ENCODE results near the gene ROR2.
"Not testable (repeated sequence)": the region's sequence is repeated elsewhere in the genome, so short reads cannot be mapped to it uniquely, and the experiment has no call there.

Gene ROR2

DNA sequence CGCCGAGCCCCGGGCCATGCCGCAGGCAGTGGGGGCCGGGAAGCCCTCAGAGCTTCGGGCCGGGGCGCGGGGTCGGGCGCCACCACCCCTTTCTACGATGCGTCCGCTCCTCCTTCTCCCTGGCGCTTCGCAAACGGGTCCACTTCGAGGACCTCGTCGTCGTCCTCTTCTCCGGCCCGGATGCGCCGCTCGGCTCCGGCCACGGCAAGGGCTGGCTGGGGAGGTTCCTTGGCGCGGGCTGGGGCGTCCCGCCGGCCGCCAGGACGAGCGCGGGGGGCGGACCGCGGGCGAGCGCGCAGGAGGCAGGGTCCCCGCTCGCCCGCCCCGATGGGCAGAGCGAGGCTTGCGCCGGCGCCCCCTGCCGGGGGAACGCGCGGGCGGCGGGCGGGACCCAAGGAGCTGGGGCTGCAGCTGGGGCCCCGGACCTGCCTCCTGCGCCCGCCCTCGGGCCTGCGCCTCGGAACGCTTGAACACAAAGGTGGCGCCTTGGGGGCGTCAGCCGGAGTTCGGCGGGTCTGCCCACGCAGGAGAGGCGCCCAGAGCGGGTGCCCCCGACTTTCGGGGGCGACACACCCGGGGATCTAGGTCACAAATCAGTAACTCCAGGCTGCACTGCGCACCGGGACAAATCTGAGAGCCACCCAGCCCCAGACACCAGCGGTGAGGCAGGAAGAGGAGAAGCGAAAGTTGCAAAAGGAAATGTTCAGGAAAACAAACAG lies at the start of gene ROR2:
TSS of gene ROR2 (minus strand) at position 283 of the 719 bp plus-strand sequence.
- no peak for DNase-seq

DNA sequence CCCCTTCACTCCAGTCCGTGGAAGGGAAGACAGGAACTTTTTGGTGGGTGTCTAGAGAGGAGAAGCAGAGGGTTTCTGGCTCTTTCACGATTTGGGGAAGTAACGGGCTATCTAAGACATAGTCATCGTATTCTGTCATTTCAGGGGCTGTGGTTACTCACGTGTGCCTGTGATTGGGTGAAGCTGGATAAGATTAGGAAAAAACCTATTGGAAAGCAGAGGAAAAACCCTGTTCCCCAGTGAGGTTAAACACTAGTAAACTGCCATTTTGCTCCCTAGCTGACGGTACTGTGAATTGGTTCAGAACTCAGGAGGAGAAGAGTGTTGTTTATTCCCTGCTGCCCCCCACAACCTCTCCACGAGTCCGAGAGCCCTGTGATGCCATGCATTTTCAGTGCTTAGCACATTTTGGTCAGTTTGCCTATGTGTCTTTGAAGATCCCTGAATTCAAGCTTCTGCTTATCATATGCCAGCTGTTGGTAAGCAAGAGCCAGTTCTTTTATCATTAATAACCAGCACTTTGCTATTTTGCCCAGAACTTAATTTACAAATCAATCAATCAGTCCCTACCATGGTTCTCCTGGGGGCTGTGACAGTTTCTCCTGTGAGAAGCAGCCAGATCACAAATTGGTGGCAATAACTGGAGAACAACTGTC lies 45.1 kb upstream of the ROR2 start:
- no peak for DNase-seq

DNA sequence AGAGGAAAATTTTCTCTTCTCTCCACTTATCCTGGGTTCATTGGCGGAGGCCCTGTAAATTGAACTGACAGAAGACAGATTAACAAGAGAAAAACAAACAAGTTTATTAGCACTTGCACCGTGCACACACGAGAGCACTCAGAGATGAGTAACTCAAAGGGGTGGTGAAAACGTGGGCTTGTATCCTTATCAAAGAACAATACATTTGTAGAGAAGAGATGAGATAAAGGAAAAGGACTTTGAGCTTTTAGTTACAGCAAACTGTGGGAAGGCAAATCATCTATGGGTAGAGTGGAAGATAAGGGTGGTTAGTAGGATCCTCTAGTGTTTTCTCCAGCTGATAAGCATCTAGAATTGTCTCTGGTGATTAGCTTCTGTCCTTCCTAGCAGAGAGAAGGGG lies 44.4 kb upstream of the ROR2 start:
- no peak for DNase-seq

DNA sequence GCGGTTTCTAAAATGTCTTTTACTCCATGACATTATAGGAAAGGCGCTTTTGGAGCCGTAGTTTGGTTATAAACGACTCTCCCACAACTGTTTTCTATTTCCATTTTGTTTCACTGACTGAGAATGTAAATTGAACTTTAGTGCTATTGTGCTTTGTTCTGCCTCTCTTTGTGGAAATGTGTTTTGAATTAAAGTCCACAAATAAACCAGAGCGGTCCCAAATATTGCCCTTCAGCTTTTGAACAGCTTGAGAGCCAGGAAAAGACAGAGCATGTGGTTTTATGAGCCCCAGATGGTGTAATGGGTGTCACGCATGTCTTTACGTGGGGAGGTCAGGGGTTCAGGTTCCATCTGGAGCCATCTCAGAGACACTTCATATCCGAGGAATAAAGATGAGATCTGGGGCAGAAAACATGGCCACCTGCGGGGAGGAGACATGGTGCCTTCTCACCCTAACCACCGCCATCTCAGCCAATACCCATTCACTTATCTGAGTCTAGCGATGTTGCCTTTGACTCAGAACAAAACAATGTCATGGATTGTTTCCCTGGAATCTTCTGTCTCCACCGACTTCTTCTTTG lies 42.5 kb upstream of the ROR2 start:
- DNase-seq, result no peak

DNA sequence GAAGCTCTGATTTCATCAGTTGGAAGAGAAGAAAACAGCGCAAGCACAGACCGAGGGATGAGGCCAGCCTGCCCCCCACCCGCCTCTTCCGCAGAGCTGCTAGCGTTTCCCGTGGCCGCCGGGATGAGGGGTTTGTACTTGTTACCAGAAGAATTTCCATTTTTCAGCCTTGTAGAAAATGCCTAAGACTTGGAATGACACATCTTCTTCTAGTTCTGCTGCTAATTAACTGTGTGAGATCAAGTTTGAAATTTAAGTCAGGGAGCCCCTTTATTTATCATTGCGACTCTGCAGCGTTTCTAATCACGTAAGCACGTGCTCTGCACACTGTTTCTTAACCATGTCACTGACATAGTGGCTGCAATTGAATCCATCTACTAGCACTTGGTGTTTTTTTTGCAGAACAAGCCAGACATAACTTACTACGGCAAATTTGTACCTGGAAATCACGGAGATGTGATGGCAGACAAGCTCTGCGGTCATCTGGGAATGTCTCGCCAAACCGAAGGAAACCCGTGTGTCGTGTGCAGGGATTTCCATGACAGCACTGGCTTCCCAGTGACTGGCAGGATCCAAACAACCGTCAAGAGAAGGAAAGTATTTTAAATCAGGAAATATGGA lies 41.8 kb upstream of the ROR2 start:
- DNase-seq, result no peak

DNA sequence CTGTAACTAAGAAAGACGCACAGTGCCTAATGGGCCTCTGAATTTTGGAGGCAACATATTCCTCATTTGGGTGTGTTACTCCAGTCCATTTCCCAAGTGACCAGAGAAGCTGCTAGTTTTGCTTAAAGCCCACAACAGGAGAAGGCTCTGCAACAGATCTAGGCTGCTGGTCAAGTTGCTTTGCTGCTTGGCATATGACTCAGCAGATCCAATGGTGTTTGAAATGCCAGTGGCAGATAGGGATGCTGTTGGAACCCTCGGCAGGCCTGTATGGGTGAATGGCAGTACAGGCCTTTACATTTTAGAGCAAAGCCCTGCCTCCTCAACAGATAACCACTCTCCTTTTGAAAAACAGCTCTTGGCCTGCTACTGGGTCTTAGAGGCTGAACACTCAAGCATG lies 36.2 kb upstream of the ROR2 start:
- DNase-seq, result no peak

DNA sequence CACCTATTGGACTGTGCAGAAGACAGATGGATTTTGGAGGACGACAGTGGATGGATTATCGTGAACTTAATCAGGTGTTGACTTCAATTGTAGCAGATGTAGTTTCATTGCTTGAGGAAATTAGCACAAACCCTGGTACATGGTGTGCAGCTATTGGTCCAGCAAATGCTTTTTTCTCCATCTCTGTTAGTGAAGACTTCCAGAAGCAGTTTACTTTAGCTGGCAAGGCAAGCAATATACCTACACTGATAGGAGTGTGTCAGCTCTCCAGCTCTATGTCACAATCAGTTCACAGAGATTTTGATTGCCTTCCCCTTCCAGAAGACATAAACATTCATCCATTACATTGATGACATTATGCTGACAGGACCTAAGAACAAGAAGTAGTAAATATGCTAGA lies 35.7 kb upstream of the ROR2 start:
- DNase-seq, result no peak

DNA sequence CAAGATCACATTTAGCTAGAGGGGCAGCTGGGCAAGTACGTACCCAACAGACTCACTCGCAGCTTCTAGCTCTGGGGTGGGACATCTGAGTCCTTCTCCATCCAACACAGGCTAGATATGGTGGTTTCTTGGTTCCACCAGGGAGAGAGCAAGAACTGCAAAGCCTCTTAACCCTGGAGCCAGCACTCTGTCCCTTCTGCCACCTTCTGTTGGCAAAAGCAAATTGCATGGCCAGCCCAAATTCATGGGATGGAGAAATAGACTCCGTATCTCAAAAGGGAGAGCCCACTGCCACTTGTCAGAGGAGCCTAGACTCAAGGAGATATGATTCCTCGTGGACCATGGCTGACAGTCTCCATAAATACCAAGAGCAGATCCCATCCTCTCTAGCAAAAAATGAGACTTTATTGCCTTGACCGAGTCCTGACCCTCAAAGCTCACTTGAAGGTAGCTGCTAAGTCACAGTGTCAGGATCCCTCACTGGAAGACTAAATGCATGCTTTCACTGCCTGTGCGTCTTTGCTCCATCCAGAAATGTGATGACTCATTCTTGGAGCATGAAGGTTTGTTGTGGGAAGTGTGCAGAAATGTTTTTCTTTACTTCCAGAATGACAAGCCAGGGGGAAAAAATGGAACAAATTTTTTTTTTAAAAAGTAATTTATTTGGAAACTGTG lies 28.8 kb upstream of the ROR2 start:
- DNase-seq, result peak; percentile 69

DNA sequence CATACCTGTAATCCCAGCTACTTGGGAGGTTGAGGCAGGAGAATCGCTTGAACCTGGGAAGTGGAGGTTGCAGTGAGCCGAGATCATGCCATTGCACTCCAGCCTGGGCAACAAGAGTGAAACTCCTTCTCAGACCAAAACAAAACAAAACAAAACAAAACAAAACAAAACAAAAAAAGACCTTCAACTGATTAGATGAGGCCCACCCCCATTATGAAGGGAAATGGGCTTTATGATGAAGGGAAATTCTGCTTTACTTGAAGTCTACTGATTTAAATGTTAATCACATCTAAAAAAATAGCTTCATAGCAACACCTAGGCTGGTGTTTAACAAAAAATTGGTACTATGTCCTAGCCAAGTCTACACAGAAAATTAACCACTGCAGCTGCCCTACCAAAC lies 25.2 kb upstream of the ROR2 start:
- DNase-seq, result not testable (repeated sequence)

DNA sequence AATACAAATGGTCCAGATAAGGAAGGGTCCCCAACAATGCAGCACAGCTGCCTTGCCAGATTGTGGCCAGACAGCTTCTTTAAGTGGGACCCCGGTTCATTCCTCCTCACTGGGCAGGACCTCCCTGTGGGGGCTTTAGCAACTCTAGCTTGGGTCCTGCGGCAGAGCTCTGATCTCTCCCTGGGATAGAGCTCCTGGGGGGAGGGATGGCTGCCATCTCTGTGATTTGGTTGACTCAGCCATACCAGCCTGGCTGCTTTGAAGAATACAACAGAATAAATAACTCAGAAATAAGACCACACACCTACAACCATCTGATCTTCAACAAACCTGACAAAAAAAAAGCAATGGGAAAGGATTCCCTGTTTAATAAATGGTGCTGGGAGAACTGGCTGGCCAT lies 22.7 kb upstream of the ROR2 start:
- DNase-seq, result no peak

DNA sequence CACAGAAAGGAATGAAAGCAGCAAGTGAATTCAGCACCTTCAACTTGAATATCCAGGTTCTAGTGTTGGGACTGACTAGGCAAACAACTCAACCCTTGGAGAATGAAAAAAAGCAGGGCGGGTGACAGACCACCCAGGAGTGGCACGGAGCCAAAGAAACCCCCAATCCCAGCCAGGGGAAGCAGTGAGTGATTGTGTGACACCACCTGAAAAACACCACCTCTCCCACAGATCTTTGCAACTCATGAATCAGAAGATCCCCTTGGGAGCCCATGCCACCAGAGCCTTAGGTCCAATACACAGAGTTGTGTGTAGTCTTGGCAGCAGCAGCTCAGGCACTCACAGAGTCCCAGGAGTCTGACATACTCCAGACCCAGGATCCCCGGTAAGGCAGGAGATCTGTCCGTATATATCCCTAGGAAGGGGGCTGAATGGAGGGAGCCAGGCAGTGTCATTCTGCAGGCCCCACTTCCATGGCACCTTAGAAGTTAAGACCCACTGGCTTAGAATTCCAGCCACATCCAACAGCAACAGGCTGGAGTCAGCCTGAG lies 22.1 kb upstream of the ROR2 start:
- no peak for DNase-seq

DNA sequence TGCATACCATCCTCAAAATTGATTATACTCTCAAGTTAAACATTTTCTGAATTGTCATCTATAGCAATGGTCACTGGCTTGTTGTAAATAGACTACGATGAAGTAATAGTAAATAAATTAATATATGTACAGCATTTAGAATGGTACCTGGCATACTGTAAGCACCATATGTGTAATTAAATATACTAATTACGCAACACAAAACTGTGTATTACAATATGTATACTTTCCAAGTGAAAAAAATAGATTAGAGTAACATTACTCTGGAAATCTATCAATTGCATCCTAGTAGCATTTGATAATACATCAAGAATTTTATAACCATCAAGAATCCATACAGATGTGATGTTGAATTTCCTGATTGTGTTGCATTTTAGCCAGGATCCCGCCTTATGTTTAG lies 17.2 kb upstream of the ROR2 start:
- no peak for DNase-seq

DNA sequence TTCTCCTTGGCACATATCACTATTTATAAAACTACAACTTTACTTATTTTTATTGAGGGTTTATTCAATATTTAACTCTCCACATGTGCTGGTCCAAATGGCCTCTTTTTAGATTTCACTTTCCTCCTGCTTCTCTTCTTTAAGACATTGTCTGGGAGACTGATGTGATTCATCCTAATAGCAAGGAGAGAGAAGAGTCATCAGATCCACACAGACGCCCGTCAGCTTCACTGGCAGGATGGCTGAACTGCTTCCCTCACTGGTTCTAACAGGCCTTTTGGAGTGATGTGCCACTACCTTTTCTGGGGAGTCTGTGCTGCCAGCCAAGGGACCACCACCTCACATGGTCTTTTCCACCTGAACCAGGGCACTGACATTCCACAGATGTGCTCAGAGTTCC lies 16.5 kb upstream of the ROR2 start:
- no peak for DNase-seq

DNA sequence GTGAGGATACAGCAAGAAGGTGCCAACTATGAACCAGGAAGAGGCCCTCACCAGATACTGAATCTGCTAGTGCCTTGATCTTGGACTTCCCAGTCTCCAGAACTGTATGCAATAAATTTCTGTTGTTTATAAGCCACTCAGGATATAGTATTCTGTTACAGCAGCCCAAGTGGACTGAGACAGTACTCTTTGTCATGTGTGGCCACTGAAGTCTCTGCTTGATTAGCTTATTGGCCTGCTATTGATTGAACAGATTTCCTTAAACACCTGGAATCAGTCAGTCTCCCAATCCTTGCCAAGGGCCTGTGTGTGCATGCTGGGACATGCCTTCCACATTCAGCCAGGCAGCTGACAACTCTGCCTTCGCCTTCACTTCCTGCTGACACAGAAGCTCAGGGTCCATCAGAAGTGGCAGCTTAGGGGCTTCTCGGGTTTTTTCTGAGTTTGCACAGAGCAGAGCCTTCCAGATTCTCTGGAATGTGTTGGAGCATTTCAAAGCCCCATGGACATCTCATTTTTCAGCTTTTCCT lies 13.7 kb upstream of the ROR2 start:
- DNase-seq, result no peak

DNA sequence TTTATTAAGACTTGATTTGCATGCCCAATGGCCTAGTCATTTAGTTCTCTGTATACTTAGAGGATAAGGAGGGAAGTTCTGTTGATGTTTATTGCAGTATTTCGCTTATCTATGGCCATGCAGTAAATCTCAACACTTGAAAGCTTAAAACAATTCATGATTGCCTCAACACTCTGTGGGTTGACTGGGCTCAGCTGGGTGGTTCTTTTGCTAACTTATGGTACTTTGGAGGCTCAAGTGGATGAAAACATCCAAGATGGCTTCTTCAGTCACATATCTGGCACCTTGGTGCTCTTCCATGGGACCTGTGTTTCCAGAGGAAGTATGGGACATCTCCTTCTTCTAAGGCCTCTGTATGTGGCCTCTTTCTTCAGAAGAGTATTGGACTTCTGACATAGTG lies 10.3 kb upstream of the ROR2 start:
- DNase-seq, result no peak

DNA sequence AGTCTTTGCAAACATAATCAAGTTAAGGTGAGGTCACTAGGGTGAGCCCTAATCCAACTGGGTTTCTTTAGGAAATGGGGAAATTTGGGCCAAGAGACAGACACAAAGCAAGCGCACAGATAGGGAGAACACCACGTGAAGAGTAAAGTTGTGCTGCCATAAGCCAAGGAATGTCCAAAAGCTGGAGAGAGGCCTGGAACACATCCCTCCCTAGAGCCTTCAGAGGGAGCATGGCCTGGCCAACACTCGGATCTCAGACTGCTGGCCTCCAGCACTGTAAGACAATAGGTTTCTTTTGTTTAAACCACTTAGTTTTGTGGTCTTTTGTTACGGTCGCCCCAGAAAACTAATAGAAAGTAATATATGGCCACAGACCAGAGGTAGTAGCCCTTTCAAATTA lies 8.1 kb upstream of the ROR2 start:
- no peak for DNase-seq

DNA sequence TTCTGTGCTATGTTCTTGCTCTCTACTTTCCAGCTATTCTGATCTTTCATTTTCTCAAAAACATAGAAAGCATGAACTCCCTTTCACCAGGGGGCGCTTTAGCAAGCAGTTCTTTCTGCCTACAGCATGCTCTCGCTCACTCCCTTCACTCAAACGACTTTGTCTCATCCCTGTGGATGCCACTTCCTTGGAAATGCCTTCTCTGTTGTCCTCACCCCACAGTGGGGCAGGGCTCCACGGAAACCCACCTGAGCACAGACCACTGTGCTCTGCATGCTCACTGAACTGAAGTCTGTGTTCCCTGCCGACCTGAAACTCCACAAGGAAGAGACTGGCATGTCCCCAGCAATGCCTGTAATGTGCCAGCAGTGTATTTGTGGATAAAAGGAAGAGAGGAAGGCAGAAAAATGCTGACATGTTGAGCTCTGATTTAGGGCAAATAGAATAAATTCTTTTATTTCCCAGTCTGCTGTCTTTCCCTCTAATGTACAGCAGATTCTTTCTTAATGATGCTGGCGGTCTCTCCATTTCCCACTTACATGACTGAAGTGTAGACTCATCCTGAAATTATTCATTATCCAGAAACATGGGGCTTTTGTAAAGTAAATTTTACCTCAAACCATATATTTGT lies 4.9 kb upstream of the ROR2 start:
- peak; percentile 66 for DNase-seq

DNA sequence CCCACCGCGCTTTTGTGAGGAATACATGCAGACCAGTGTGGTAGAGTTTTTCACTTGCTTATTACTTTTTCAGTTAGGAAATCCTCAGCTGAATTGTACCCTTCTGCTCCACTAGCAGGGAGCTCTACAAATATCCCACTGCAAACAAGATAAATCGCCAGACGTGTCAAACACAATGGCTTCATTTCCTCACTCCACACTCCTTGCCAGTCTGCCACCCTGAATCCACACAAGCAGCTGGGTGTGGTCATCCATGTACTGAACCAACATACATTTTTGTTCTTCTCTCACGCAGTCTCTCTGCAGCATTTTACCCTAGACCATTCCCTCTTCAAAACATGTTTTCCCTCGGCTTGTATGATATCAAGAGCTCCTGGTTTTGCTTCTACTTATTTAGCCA lies 3.7 kb upstream of the ROR2 start:
- no peak for DNase-seq

DNA sequence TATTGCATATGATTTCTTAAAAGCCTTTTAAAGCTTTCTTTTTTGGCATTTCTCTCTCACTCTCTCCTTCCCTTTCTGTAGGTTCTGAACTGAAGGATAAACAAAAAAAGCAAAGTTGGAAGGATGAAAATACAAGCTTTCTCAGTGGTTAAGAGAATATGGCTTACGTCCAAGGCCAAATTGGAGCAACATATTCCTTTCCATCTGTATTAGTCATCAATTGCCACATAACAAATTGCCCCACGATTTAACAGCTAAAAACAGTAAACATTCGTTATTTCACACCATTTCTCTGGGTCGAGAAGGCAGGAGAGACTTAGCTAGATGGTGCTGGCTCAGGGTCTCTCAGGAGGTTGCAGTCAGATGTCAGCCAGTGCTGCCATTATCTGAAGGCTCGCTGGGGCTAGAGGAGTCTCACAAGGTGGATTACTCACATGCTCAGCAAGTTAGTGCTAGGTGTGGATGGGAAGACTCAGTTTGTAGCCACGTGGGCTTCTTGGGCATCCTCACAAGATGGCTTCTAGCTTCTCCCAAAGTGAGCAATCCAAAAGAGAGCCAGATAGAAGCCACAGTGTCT lies 2.0 kb upstream of the ROR2 start:
- DNase-seq, result no peak

DNA sequence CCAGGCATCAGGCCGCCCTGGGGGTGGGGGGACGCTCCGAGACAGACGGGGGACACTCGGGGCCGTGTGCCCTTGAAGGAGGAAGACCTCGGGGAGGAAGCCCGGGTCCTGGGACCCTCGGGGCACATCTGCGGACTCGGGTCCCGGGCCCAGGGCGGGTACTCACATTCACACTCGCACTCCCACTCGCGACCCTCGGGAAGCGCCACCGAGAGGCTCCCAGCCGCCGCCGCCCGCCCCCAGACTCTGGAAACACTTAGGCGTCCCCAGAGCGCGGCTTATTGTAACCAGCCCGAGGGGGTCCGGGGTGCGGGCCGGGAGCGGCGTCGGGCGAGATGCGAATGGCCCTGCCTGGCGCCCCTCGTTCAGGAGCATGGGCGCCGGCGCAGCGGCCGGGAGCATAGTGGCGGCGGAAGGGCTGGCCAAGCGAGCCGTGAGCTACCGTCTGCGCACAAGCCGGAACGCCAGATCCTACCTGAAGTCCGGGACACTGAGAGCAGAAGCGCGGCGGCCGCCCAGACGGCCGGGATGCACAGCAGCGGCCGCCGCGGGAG lies 559 bp downstream of the ROR2 start:
- DNase-seq, result no peak

DNA sequence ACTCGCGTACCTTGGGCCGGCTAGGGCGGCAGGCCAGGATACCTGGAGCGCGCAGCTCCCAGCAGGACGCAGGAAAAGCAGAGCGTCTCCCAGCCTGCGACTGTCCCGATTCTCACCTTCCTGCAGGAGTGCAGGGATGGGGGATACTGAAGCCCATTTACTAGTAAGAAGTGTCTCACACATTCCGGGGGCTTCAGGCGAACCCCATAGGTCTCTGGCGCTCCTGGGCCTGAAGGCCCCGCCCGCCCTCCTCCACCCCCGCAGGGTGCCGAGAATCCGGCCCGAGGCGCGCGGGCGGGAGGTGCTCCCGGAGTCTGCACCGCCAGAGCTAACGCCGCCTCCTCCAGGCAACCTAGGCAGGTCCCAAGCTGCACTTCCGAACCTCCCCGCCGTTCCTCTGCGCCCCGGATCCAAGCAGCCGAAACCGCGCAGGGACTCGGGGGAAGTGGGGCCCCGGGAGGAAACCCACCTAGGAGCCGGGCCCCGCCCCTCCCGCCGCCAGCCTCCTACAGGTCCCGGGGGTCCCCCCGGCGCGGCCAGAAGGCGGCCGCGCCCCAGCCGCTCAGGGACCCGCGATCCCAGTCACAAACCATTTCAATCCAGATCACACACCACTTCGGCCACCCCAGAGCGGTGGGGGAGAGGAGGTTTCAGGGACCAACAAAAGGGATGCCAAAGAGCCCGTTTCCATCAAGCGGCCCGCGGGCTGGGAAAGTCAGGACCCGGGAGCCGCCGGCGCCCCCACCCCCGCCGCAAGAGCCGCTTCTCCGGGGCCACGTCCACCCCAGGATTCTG lies 1.2 kb downstream of the ROR2 start:
- no peak for DNase-seq

Measured in kidney glomerular epithelial cell (primary cell).